ENCODE results near the gene SETD1A. TPM values are rescaled to one million over a fixed set of nuclear protein-coding genes. Genes with fewer than 3 reads are reported as not detected.
"Not testable (repeated sequence)": the region's sequence is repeated elsewhere in the genome, so short reads cannot be mapped to it uniquely, and the experiment has no call there.

The SETD1A gene
- total RNA-seq, 1 donor from 2014 or later, result 2.4 TPM

DNA sequence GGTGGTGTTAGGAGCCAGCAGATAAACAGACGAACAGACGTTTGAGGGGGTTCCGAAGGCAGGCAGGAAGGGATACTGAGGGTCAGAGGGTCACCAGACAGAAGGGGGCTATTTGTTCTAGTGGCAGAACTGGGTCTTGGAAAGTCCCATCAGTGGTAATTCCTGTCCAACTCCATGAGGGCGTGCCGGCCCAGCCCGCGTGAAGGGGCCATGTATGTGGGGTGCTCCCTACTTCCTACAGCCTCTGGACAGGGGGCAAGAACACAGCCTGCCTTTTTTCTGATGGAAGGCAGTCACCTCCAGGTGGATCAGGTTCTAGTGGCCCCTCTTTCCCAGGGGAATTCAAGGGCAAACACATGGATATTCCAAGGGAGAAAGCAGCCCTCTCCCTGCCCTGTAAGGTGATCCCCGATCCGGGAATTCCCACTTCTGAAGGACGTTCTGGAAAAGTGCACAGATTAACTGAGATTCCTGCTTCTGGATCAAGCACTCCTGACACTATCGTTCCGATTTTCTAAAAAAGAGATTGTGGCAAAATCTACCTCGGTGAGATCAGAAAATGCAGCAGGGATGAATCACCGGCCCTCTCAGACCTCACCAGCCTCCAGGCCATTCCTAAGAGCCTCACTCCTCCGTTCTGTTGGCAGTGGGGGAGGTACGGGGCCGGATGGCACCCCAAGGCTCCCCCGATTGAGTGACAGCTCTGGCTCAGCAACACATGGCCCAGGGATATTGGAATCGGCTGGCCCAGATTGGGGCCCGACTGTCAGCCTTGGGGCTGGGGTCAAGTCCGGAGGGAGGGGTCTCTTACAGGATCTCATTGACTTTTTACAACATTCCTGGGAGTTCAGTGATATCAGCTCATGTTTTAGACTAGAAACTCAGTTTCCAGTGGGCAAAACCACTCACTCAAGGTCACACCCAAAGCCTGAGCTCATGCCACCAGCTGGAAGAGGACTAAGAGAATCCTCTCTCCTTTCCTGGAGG is 40.5 kb downstream of the SETD1A start:
- DNase-seq (ENCODE audit: low read depth, low spot score), result no peak

DNA sequence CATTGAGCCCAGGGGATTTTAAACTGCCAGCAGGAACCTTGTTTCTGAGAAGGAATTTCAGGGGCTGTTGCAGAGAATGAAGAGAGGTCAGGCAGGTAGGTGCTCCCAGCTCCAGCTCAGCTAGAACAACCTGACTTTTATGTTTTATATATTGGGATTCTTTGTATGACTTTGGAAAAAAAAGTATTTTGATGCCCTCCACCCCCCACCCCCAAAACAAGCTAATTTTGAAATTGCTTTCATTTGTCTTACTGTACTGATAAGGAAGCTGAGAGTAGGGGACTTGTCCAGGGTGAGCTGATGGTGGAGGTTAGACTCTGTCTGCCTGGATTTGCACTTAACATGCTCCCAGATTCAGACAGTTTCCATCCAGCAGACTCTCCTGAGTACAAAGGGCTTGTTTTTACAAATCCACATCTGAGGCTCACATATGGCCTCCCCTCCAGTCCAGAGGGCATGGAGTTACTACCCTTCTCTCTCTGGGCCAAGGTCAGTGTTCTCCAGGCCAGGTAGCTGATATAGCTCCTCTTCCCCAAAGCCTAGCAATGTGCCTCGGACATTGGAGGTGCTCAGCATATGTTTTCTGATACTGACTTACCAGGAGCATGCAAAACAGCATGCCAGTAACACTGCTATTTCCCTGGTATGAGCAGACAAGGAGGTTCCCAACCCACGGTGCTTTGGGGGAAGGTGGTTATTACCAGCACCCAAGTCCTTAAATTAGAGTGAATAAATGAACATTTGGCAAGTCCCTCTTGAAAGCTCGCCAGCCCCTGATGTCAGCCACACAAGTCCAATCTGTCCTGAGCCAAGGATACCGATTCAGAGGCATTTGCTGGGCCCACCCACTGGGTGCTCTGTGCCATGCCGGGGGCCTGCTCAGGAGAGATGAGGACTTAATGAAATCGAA is 41.6 kb downstream of the SETD1A start:
- DNase-seq (ENCODE audit: low read depth, low spot score), result no peak

DNA sequence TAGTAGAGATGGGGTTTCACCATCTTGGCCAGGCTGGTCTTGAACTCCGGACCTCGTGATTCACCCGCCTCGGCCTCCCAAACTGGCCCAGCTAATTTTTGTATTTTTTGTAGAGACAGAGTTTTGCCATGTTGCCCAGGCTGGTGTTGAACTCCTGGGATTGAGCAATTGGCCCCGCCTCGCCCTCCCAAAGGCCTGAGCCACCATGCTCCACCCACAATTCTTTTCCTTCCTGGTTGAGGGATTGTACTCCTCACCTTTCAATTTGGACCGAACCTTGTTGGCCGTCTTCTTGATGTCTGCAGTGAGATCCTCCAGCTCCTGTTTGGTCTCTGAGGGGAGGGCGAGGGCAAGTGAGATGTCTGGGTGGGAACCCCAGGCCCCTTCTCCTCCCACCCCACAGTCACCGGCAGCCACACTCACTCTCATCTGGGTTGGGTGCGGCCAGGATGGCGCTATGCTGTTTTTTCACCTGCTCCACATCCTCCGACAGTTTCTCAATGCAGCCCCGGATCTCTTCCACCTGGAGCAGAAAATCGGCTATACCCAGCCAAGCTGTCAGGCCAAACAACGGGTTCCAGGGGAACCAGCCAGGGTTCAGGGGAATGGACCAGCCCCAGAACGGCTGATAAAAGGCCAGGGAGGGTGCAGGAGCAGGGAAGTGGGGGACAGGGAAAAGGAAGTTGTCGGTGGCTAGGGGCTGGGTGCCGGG is 43.3 kb downstream of the SETD1A start:
- DNase-seq (ENCODE audit: low read depth, low spot score), result no peak

DNA sequence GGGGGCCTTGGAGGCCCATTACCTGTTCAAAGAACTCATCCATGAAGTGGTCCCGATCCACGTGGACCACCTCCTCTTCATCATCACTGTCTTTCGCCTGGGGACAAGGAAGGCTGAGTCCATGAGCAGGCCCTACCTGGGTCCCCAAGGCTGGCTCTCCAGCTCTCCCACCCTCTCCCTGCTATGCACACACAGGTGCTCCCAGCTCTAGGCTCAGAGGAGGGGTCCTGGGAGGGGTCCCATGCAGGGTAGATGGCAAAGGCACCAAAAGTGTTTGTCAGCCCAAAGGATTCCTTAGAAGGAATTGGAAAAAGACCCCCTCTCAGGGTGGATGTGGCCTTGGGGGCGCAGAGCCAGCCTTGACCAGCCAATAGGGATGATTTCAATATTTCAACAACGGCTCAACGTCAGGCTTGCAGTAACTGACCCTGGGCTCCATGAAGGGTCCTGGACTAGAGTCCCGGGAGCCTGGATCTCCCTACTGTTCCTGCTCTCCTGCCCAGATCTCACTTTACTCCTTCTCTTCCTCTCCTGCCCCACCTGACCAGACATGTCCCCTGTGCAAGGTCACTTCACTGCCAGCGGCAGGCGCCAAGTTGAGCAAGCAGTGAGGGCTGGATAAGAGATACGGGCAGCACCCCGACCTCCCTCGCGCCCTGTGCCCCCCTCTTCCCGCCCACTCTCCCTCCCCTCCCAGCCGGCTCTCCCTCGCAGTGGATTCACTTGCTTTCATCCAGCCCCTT is 44.1 kb downstream of the SETD1A start:
- no peak for DNase-seq (ENCODE audit: low read depth, low spot score)

DNA sequence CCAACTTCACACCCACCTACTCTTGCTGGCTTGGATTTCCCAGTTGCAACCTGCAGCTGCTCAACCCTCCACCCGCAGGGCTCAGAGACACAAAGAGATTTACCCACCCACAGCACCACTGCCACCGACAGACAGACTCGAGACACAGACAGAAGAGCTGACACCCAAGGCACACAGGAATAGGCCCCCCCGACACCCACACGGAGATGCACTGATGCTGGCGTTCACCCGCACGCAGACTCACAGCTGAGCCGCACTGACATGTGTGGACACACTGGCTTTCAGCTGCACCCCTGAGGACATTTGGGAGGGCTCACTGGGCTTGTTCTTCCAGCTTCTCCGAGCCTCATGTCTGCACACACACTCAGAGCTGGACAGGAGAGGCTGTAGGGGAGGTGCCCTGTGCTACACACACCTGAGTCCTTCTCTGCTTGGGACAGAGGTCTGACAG is 44.7 kb downstream of the SETD1A start:
- no peak for DNase-seq (ENCODE audit: low read depth, low spot score)

DNA sequence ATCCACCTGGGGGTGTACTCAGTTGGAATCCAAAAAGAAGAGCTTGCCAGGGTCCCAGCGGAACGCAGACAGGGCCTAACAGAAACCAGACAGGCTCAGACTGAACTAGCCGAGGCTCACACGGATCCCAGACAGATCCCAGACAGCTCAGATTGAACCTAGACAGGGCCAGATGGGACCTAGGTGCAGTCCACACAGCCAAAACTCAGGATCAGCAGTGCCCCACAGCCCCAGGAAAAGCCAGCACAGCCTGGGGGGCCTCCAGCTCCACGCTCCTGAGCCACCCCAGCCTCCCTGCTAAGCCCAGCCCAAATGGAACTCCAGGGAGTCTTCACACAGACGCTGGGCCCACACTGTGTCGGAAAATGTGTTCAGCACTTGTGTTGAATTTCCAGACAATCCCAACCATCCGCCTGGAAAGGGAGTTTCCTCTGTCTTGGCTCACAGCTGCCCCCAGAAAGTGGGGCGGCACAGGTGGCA is 45.3 kb downstream of the SETD1A start:
- no peak for DNase-seq (ENCODE audit: low read depth, low spot score)

DNA sequence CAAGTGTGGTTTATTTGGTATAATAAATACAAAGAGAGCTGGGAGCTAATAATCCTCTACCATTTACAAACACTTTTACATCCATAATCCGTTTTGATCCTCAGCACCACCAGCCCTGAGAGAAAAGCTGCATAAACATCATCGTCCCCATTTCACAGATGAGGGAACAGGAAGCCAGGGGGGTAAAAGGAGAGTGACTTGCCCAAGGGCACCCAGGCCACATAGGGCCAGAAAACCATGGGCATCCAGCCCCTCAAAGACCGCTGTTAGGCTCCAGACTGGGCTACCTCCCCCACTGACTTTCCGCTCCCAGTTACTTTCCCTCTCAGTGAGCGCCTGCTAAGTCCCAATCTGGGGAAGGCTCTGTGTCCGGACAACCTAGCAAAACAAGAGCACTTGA is 46.2 kb downstream of the SETD1A start:
- DNase-seq (ENCODE audit: low read depth, low spot score), result no peak

DNA sequence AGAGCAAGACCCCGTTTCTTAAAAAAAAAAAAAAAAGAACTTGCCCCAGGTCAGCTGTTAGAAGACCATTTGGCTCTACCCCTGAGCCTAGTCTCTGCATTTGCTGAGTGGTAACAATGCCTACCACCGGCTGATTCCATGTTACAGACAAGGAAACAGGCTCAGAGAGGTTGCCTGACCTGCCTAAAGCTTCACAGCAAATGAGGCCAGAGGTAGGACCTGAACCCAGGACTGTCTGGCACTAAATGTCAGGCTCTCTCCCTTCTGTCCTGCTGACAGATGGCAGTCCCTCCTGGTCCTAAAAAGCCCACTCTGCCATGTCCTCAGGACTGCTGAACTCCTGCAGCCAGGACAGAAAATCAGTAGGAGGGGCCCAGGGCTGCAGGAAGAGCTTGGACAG is 47.1 kb downstream of the SETD1A start:
- DNase-seq (ENCODE audit: low read depth, low spot score), result no peak

DNA sequence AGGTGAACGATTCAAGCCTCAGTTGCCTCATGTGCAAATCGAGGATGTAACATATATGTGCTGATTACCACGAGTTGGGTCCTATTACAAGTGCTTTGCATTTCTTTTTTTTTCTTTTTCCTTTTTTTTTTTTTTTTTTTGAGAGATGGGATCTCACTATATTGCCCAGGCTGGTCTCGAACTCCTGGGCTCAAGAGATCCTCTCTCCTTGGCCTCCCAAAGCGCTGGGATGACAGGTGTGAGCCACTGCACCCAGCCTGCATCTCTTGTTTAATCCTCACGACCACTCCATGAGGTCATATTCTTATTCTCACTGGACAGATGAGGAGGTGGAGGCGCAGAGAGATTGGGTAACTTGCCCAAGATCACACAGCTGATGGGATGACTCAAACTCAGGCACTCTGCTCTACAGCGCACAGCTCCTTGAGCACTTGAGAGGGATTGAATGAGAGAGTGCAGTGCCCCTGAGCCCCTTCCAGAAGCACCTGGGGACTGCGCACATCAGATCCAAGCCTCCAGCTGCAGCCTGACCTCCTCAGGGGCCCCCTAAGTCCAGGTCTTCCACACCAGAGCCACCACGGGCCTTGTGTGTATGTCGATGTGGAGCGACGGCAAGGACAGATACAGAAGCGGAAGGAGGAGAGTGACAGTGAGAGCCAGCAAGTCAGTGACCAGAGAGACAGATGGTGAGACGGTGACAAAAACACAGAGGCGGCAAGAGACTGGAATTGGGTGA is 48.0 kb downstream of the SETD1A start:
- DNase-seq (ENCODE audit: low read depth, low spot score), result no peak

DNA sequence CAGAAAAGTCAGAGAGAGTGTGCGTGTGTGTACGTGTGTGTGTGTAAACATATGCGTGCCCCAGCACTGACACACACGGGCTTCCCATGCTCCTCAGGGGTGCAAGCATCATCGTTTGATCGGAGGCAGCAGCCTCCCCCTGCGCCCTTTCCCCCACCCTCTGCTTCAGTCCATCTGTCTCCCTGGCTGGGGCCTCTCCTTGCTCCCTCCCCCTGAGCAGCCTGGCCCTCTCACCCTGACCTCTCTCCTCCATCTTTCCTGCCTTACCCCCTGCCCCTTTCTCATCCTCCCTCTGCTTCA is 48.5 kb downstream of the SETD1A start:
- no peak for DNase-seq (ENCODE audit: low read depth, low spot score)

DNA sequence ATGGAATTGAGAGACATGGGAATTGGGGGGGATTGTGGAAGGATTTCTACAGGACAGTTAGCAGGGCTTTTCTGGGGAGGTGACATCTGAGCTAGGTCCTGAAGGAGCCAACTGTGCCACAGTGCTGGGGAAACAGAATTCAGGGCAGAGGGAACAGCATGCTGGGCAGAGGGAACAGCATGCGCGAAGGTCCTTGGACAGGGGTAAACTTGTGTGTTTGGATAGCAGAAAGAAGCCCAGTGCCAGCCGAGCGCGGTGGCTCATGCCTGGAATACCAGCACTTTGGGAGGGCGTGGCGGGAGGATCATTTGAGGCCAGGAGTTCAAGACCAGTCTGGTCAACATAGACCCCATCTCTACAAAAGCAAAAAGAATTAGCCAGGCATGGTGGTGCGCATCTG is 49.0 kb downstream of the SETD1A start:
- no peak for DNase-seq (ENCODE audit: low read depth, low spot score)

DNA sequence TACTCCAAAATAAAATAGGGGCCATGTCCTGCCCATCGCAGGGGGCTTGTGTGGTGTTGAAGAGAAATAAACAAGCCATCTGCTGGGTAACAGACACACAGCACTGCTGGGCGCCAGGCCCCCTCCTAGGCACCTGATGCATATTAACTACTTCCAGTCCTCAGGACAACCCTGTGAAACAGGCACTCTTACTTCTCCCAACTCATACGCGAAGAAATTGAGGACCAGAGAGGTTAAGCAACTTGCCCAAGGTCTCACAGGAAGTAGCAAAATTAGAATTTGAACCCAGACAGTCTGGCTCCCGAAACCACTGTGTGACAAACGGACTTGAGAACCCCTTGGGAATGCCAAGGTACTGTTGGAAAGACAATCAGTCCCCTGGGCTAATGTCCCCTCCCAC is 50.1 kb downstream of the SETD1A start:
- no peak for DNase-seq (ENCODE audit: low read depth, low spot score)

DNA sequence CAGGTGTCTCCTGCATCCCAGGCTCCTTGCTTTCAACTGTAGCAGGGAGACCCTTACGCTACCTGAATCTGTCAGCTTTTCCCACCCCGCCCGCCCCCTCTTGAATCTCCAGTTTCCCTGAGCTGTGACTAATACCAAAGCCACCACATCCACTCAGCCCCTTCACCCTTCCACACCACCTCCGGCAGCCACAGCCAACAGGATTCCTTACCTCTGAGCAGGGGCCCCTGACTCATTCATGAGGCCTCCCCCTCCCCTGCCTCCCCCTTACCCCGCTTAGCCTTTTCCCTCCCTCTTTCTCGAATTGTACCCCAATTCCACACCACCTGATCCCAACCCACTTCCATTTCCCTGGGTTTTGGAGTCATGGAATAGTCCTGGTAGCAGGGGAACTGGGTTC is 50.6 kb downstream of the SETD1A start:
- no peak for DNase-seq (ENCODE audit: low read depth, low spot score)

DNA sequence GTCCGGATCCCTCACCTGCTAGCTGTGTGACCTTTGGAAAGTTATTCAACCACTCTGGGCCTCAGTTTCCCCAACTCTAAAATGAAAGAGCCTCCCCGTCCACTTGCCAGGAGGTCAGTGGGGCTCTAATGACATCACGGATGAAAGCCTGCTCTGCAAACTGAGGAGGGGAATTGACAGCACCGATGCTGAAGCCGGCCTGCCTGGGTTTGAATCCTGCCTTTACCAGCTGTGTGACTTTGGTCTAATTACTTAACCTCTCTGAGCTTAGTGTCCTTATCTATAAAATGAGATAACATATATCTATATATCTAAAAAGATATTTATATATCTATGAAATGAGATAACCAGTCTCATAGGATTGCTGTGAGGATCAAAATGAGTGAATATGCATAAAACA is 51.0 kb downstream of the SETD1A start:
- no peak for DNase-seq (ENCODE audit: low read depth, low spot score)

DNA sequence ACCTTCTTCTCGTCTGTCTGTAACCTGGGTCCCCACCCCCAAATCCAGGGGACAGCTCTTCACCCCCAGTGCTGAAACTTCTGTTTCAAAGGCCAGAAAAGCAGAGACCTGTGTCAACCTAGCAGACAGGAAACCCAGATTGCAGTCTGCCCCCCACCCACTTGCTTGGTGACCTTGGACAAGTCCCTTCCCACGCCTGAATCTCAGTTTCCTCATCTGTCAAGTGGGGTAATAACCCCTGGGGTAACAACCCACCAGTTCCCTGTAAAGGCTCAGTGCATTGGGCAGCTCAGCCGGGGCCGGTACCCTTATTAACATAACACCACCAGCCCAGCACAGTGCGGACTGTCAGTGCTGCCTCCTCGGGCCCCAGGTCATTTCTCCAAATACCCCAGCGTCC is 51.6 kb downstream of the SETD1A start:
- no peak for DNase-seq (ENCODE audit: low read depth, low spot score)

DNA sequence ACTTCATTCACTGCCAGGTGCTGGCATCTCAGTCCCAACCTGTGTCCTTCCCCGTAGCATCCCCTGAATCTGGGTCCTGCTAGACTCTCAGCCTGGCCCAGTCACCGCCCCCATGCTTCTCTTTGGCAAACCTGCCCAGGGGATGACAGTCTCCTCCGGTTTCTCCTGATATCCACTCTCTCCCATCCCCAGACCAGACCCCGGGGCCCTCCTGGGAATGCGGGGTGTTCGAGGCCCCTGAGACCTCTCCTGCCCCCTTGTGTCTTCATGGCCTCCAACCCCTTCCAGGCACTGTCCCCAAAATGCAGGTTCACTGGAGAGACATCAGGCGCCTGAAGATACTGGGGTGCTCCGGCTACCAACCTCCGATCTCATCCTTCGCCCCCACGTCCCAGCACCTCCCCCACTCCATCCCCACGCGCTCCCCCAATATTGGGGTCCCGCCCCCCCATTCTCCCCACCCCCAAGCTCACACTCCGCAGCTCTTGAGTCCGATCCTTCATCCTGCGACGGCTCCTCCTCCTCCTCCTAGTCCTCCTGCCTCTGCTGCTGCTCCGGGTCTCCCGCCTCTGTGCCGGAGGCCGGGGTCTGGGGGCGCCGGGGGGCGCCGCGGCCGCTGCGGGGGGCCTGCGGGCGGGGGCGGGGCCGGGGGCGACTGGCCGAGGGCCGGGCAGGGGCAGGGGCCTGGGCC is 52.5 kb downstream of the SETD1A start:
- no peak for DNase-seq (ENCODE audit: low read depth, low spot score)

DNA sequence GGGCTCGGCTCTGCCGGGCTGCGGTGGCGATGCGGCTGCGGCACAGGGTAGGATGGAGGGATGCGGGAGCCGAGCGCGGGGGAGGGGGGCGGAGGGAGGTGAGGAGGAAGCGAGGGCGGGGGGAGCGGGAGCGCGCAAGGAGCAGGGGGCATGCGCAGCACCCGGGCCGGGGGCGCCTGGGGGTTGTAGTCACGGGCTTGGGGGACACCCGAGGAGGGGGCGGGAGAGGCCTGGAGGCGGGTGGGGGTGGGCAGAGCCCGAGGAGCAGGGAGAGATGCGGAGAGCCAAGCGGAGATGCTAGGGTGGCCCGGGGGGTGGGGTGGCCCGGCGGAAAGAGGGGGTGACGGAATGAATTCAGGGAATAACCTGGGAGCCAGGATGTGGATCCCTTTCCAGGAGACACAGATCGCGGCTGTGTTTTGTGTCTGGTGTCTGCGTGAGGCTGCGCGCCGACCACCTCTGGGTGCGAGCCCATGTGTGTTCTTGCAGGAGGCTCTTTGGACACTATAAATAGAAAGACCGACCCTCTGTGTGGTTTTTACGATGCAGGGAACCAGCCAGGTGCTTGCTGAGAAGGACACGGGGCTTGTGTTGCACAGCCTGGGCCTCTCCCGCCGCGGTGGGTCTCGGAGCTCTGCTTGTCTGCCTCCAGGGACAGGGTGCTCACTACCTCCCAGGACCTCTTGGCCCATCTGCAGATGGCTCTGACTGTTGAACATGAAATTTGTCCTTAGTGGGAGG is 53.2 kb downstream of the SETD1A start, which contains the start of gene STX1B:
Gene STX1B (minus strand): TSS at position 54 of the 741 bp plus-strand sequence. CDS start 242 bp downstream, outside the sequence.
- DNase-seq (ENCODE audit: low read depth, low spot score), result no peak

DNA sequence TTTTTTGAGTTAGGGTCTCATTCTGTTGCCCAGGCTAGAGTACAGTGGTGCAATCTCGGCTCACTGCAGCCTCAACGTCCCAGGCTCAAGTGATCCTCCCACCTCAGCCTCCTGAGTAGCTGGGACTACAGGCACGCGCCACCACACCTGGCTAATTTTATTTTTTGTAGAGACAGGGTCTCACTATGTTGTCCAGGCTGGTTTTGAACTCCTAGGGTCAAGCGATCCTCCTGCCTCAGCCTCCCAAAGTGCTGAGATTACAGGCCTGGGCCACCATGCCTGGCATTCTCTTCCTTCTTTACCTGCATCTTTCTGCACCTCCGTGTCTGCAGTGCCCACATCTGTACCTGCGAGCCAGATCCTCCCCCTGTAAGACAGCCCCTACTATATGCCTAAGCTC is 54.3 kb downstream of the SETD1A start:
- DNase-seq (ENCODE audit: low read depth, low spot score), result not testable (repeated sequence)

DNA sequence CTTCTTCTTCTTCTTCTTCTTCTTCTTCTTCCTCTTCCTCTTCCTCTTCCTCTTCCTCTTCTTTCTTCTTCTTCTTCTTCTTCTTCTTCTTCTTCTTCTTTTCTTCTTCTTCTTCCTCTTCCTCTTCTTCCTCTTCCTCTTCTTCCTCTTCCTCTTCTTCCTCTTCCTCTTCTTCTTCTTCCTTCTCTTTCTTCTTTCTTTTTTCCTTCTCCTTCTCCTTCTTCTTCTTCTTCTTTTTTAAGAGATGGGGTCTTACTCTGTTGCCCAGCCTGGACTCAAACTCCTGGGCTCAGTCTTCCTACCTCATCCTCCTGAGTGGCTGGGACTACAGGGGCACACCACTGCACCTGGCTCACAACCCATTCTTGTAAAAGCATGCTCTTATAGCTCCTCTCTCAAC is 55.7 kb downstream of the SETD1A start:
- DNase-seq (ENCODE audit: low read depth, low spot score), result not testable (repeated sequence)

Measured in pulmonary artery endothelial cell (primary cell).